ENCODE measurements around the gene GNB1. TPM values are rescaled to one million over a fixed set of nuclear protein-coding genes. Genes with fewer than 3 reads are reported as not detected.

The GNB1 gene
- total and polyA plus RNA-seq, 9 of the 15 experiments (the other 6 are each of a cell fraction or from before 2014, with no cell fraction given), result 34.3 to 388 (median 114) TPM

DNA sequence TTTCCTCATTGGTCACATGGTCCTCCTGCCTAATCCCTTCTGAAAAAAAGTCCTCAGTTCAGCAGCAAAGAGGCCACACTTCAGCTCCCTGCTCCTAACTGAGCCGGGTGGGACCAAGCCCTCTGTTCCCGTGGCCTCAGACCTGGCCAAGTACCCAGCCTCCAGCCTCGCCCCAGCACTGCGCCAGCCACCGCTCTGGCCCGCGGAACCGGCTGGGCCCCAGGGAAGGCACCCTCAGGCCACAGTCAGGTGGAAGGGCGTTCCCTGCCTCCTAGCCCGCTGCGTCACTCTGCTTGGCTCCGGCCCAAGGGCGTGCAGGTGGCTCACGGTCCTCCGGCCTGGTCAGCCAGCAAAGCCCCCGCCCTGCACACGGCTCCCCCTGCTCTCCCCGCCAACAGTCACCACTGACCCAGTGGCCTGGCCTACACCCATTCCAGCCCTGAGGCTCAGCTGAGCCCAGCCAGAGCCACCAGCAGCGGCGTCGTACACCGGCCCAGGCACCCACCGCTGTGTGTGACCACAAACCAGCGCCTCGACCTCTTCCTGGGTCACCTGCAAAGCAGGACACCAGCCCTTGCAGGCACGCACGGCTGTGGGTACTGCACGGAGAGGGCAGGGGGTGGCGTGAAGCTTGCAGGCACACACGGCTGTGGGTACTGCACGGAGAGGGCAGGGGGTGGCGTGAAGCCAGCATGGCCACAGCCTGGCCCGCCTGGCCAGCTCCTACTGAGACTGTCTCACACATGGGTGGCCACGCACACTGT, 132.0 kb downstream of the GNB1 start (continued):
- TF ChIP-seq, protein P1, sequence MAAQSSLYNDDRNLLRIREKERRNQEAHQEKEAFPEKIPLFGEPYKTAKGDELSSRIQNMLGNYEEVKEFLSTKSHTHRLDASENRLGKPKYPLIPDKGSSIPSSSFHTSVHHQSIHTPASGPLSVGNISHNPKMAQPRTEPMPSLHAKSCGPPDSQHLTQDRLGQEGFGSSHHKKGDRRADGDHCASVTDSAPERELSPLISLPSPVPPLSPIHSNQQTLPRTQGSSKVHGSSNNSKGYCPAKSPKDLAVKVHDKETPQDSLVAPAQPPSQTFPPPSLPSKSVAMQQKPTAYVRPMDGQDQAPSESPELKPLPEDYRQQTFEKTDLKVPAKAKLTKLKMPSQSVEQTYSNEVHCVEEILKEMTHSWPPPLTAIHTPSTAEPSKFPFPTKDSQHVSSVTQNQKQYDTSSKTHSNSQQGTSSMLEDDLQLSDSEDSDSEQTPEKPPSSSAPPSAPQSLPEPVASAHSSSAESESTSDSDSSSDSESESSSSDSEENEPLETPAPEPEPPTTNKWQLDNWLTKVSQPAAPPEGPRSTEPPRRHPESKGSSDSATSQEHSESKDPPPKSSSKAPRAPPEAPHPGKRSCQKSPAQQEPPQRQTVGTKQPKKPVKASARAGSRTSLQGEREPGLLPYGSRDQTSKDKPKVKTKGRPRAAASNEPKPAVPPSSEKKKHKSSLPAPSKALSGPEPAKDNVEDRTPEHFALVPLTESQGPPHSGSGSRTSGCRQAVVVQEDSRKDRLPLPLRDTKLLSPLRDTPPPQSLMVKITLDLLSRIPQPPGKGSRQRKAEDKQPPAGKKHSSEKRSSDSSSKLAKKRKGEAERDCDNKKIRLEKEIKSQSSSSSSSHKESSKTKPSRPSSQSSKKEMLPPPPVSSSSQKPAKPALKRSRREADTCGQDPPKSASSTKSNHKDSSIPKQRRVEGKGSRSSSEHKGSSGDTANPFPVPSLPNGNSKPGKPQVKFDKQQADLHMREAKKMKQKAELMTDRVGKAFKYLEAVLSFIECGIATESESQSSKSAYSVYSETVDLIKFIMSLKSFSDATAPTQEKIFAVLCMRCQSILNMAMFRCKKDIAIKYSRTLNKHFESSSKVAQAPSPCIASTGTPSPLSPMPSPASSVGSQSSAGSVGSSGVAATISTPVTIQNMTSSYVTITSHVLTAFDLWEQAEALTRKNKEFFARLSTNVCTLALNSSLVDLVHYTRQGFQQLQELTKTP (IDR thresholded peaks at IDR 0.05; ENCODE audit: low read depth in 1 of 2, partially characterized antibody in 2 of 2), result no peak
- TF ChIP-seq NFXL1 (CRISPR knock-in tag; IDR thresholded peaks at IDR 0.05) (no peak), POLR3A (IDR thresholded peaks at IDR 0.05; ENCODE audit: borderline replicate concordance, extremely low read depth, insufficient read depth, insufficient read length) (no peak), KDM5B (IDR thresholded peaks at IDR 0.05; ENCODE audit: insufficient replicate concordance, low read depth, low read length) (peak; percentile 63), RAD21 (CRISPR knock-in tag; conservative IDR thresholded peaks at IDR 0.05 in 1 of 2, IDR thresholded peaks at IDR 0.05 in 1 of 2) (peak in 1 of 2 experiments; percentile 14; a peak in 1 of 4 replicates), SREBF2 (CRISPR knock-in tag; IDR thresholded peaks at IDR 0.05) (no peak), BRD9 (IDR thresholded peaks at IDR 0.05; ENCODE audit: low read depth, partially characterized antibody) (no peak), ZNF766 (CRISPR knock-in tag; conservative IDR thresholded peaks at IDR 0.05) (0 out of 2 replicates have a peak, but pooled peaks have one; percentile 35), TRIM24 (IDR thresholded peaks at IDR 0.05) (peak in 1 of 2 experiments; percentile 66; a peak in 1 of 4 replicates), BCOR (IDR thresholded peaks at IDR 0.05) (0 out of 2 replicates have a peak, but pooled peaks have one; percentile 7), SP1 (CRISPR knock-in tag; IDR thresholded peaks at IDR 0.05) (peak; percentile 83), ZNF12 (CRISPR knock-in tag; IDR thresholded peaks at IDR 0.05) (no peak), NR1H2 (CRISPR knock-in tag; IDR thresholded peaks at IDR 0.05) (no peak), BCL6 (CRISPR knock-in tag; IDR thresholded peaks at IDR 0.05) (no peak), RHOXF2B (CRISPR knock-in tag; conservative IDR thresholded peaks at IDR 0.05) (no peak), ZFX (CRISPR knock-in tag; IDR thresholded peaks at IDR 0.05) (peak; percentile 96), ZNF764 (CRISPR knock-in tag; IDR thresholded peaks at IDR 0.05; ENCODE audit: low read depth) (no peak), ZNF668 (CRISPR knock-in tag; IDR thresholded peaks at IDR 0.05) (peak; percentile 74), ZBTB8A (IDR thresholded peaks at IDR 0.05; ENCODE audit: partially characterized antibody) (no peak), SAFB2 (IDR thresholded peaks at IDR 0.05; ENCODE audit: borderline replicate concordance, low read depth, low read length, severe bottlenecking) (no peak), ZNF316 (IDR thresholded peaks at IDR 0.05) (peak; percentile 95), ZNF583 (CRISPR knock-in tag; IDR thresholded peaks at IDR 0.05) (peak; percentile 78; the same call in 1 of the 2 replicates), ZBTB1 (CRISPR knock-in tag; IDR thresholded peaks at IDR 0.05; ENCODE audit: borderline replicate concordance, low read depth) (peak; percentile 32; the same call in 1 of the 2 replicates)
- TF ChIP-seq, protein P2, sequence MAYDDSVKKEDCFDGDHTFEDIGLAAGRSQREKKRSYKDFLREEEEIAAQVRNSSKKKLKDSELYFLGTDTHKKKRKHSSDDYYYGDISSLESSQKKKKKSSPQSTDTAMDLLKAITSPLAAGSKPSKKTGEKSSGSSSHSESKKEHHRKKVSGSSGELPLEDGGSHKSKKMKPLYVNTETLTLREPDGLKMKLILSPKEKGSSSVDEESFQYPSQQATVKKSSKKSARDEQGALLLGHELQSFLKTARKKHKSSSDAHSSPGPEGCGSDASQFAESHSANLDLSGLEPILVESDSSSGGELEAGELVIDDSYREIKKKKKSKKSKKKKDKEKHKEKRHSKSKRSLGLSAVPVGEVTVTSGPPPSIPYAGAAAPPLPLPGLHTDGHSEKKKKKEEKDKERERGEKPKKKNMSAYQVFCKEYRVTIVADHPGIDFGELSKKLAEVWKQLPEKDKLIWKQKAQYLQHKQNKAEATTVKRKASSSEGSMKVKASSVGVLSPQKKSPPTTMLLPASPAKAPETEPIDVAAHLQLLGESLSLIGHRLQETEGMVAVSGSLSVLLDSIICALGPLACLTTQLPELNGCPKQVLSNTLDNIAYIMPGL (CRISPR knock-in tag; IDR thresholded peaks at IDR 0.05), result peak; percentile 35; the same call in 1 of the 2 replicates
